ENCODE data around the gene RPS8.
A peak's percentile ranks its signal among the peaks of the same experiment; 100 is the strongest.
"Not testable (repeated sequence)": the region's sequence is repeated elsewhere in the genome, so short reads cannot be mapped to it uniquely, and the experiment has no call there.

Gene RPS8

GRCh38 chr1:44817307-44817706, 42.0 kb downstream of the RPS8 start:
- Histone ChIP-seq H3K4me1 (ENCODE audit: insufficient read depth, low read length) (peaks cover 10% of the 10 kb centered on the region; the same call in 1 of the 2 replicates), H3K9me3 (ENCODE audit: control insufficient read depth, insufficient read depth, low read length) (no peaks in the 10 kb centered on the region), H3K36me3 (ENCODE audit: insufficient read depth, low read length) (0 out of 2 replicates have a peak, but pooled peaks cover 3% of the 10 kb centered on the region), H3K9ac (ENCODE audit: low read depth, low read length) (no peak overlapping the region)

- Histone ChIP-seq H3K9ac (ENCODE audit: low read depth, low read length) (no peak overlapping the region), H3K36me3 (ENCODE audit: insufficient read depth, low read length) (0 out of 2 replicates have a peak, but pooled peaks cover 3% of the 10 kb centered on the region), H3K9me3 (ENCODE audit: control insufficient read depth, insufficient read depth, low read length) (no peaks in the 10 kb centered on the region), H3K4me1 (ENCODE audit: insufficient read depth, low read length) (peaks cover 10% of the 10 kb centered on the region; the same call in 1 of the 2 replicates)
Measured at GRCh38 chr1:44817771-44818495, 42.6 kb downstream of the RPS8 start.

- no peaks in the 10 kb centered on the region for H3K9me3 ChIP-seq (ENCODE audit: control insufficient read depth, insufficient read depth, low read length)
- peaks cover 10% of the 10 kb centered on the region; the same call in 1 of the 2 replicates for H3K4me1 ChIP-seq (ENCODE audit: insufficient read depth, low read length)
- peak overlapping the region; percentile 62 for H3K9ac ChIP-seq (ENCODE audit: low read depth, low read length)
- H3K36me3 ChIP-seq (ENCODE audit: insufficient read depth, low read length), result 0 out of 2 replicates have a peak, but pooled peaks cover 3% of the 10 kb centered on the region
Measured at GRCh38 chr1:44819196-44819607, 43.9 kb downstream of the RPS8 start.

DNA sequence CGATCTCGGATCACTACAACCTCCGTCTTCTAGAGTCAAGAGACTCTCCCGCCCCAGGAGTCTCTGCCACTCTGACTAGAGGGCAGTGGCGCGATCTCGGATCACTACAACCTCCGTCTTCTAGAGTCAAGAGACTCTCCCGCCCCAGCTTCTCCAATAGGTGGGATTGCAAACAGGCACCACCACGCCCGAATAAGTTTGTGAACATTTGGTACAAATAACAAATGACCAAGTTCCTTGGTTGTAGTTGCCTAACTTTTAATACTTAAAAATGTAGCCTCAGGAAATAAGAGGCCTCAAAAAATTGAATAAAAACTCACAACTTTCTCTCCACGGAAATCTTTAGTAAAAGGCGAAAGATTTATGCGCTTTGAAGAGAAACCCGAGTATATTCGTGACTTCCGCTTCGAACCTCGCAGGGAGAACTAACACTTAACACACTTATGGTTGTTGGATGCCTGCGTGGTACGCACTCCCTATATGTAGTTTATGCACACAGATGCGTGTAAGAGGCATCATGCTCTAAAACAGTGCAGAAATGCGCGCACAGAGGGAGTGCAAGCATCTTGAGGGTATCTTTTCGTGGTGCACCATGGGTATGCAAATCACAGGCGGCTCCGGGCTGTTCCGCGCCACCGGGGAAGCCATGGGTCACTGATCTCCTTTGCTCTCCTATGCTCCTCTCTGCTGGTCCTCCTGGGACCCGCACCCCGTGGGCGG, 44.4 kb downstream of the RPS8 start:
- H3K9ac ChIP-seq (ENCODE audit: low read depth, low read length), result peak overlapping the region; percentile 62
- 0 out of 2 replicates have a peak, but pooled peaks cover 3% of the 10 kb centered on the region for H3K36me3 ChIP-seq (ENCODE audit: insufficient read depth, low read length)
- H3K9me3 ChIP-seq (ENCODE audit: control insufficient read depth, insufficient read depth, low read length), result no peaks in the 10 kb centered on the region
- peaks cover 10% of the 10 kb centered on the region; the same call in 1 of the 2 replicates for H3K4me1 ChIP-seq (ENCODE audit: insufficient read depth, low read length)

- Histone ChIP-seq H3K36me3 (ENCODE audit: insufficient read depth, low read length) (no peaks in the 10 kb centered on the region), H3K4me1 (ENCODE audit: insufficient read depth, low read length) (peaks cover 10% of the 10 kb centered on the region; the same call in 1 of the 2 replicates), H3K9me3 (ENCODE audit: control insufficient read depth, insufficient read depth, low read length) (no peaks in the 10 kb centered on the region), H3K9ac (ENCODE audit: low read depth, low read length) (peak overlapping the region; percentile 62)
Measured at GRCh38 chr1:44820328-44821239, 45.2 kb downstream of the RPS8 start.

DNA sequence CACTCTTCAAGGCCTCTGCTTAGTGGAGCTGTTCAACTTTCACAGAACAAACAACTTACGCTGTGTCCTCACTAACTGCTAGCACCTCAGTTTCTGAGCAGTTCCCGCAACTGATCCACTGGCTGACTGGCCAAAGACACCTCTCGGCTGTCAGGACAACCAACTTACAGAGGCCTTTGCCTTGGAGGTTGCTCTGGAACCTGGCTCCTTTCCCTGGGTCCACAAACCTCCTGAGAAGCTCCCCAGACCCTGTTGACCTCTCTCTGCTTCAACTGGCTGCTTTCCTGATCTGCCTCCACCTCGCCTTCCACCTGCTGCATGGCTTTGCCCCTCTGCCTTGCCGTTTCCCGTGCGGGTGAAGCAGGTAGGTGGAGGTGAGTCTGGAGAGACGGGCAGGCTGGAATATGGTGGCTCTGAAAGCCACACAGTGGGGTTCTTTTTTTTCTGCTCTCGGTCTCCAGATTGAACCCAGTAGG, 45.9 kb downstream of the RPS8 start:
- H3K36me3 ChIP-seq (ENCODE audit: insufficient read depth, low read length), result no peaks in the 10 kb centered on the region
- no peak overlapping the region for H3K9ac ChIP-seq (ENCODE audit: low read depth, low read length)
- H3K4me1 ChIP-seq (ENCODE audit: insufficient read depth, low read length), result peaks cover 10% of the 10 kb centered on the region; the same call in 1 of the 2 replicates
- no peaks in the 10 kb centered on the region for H3K9me3 ChIP-seq (ENCODE audit: control insufficient read depth, insufficient read depth, low read length)

GRCh38 chr1:44822131-44822701, 46.9 kb downstream of the RPS8 start:
- H3K9me3 ChIP-seq (ENCODE audit: control insufficient read depth, insufficient read depth, low read length), result no peaks in the 10 kb centered on the region
- H3K4me1 ChIP-seq (ENCODE audit: insufficient read depth, low read length), result peaks cover 10% of the 10 kb centered on the region; the same call in 1 of the 2 replicates
- no peaks in the 10 kb centered on the region for H3K36me3 ChIP-seq (ENCODE audit: insufficient read depth, low read length)
- H3K9ac ChIP-seq (ENCODE audit: low read depth, low read length), result no peak overlapping the region

GRCh38 chr1:44822981-44823451, 47.7 kb downstream of the RPS8 start:
- Histone ChIP-seq H3K36me3 (ENCODE audit: insufficient read depth, low read length) (no peaks in the 10 kb centered on the region), H3K4me1 (ENCODE audit: insufficient read depth, low read length) (peaks cover 10% of the 10 kb centered on the region; the same call in 1 of the 2 replicates), H3K9me3 (ENCODE audit: control insufficient read depth, insufficient read depth, low read length) (no peaks in the 10 kb centered on the region), H3K9ac (ENCODE audit: low read depth, low read length) (no peak overlapping the region)

- H3K9ac ChIP-seq (ENCODE audit: low read depth, low read length); H3K9me3 ChIP-seq (ENCODE audit: control insufficient read depth, insufficient read depth, low read length); H3K36me3 ChIP-seq (ENCODE audit: insufficient read depth, low read length): not testable (repeated sequence)
- H3K4me1 ChIP-seq (ENCODE audit: insufficient read depth, low read length), result peaks cover 10% of the 10 kb centered on the region; the same call in 1 of the 2 replicates
Measured at GRCh38 chr1:44824392-44824791, 49.1 kb downstream of the RPS8 start.

- H3K36me3 ChIP-seq (ENCODE audit: insufficient read depth, low read length), result no peaks in the 10 kb centered on the region
- peak overlapping the region; percentile 17; the same call in 1 of the 2 replicates for H3K9ac ChIP-seq (ENCODE audit: low read depth, low read length)
Measured at GRCh38 chr1:44826375-44827196, 51.2 kb downstream of the RPS8 start.

DNA sequence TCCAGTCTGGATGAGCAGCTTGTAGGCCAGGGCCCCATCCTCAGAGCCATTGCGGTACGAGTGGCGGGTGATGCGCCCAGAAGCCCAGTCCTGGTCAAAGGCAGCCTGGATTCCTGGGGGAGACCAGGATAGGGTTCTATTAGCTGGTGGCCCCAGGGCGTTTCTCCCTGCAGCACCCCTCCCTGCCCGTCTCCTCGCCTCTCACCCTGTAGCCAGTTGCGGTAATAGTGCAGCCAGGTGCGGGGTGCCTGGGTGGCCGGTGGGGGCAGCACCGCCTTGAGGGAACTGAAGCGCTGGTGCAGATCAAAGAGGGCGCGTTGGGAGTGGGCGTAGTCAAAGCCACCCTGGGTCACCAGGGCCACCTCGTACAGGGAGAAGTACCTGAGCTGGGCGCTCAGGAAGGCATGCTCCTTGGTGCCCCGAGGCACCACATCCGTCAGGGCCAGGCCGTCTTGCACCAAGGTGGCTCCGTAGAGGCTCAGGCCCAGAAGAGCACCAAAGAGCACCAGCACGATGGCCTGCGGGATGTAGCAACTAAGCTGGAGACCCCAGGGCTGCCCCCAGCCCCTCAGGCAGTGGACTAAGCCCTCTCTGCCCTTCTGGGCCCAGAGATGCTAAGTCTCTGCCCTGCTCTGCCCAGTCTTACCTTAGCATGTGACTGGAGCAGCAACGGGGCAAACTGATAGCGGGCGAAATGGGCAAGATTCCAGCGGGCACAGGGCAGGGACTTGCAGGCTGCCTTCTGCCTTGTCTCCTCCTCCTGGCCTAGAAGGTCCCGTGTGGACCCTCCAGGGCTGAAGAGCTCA, 52.1 kb downstream of the RPS8 start:
- peaks cover 15% of the 10 kb centered on the region; the same call in 1 of the 2 replicates for H3K4me1 ChIP-seq (ENCODE audit: insufficient read depth, low read length)
- no peaks in the 10 kb centered on the region for H3K36me3 ChIP-seq (ENCODE audit: insufficient read depth, low read length)
- peak overlapping the region; percentile 17; the same call in 1 of the 2 replicates for H3K9ac ChIP-seq (ENCODE audit: low read depth, low read length)
- no peaks in the 10 kb centered on the region for H3K9me3 ChIP-seq (ENCODE audit: control insufficient read depth, insufficient read depth, low read length)

More at GRCh38 chr1:44826375-44827196, 51.2 kb downstream of the RPS8 start:
- Histone ChIP-seq H3K4me1 (ENCODE audit: insufficient read depth, low read length) (peaks cover 7% of the 10 kb centered on the region; the same call in 1 of the 2 replicates), H3K9me3 (ENCODE audit: control insufficient read depth, insufficient read depth, low read length) (no peaks in the 10 kb centered on the region)

GRCh38 chr1:44828003-44828651, 52.8 kb downstream of the RPS8 start:
- no peaks in the 10 kb centered on the region for H3K36me3 ChIP-seq (ENCODE audit: insufficient read depth, low read length)
- H3K4me1 ChIP-seq (ENCODE audit: insufficient read depth, low read length), result peaks cover 15% of the 10 kb centered on the region; the same call in 1 of the 2 replicates
- no peaks in the 10 kb centered on the region for H3K9me3 ChIP-seq (ENCODE audit: control insufficient read depth, insufficient read depth, low read length)
- H3K9ac ChIP-seq (ENCODE audit: low read depth, low read length), result no peak overlapping the region
